HepG2 (cell line): Measurements from ENCODE around the gene MAPK14.

ENCODE experiments used
- CTCF ChIP-seq: sonication (generic); formaldehyde crosslinking; IDR thresholded peaks from 2 replicates; pipeline ENCODE4 v1.5.0; 2020; ENCODE audit warnings: mild to moderate bottlenecking, missing genetic modification reagents, moderate library complexity
- ELF1 ChIP-seq: sonication (generic); formaldehyde crosslinking; IDR thresholded peaks from 2 replicates; pipeline ENCODE4 v1.4.0; 2020; ENCODE audit warnings: missing genetic modification reagents
- MEF2D ChIP-seq: sonication (generic); formaldehyde crosslinking; IDR thresholded peaks from 2 replicates; pipeline ENCODE4 v1.5.1; 2020; ENCODE audit warnings: mild to moderate bottlenecking, missing genetic modification reagents

- TF ChIP-seq MEF2D (peak; percentile 38; the same call in 1 of the 2 replicates), ELF1 (CRISPR knock-in tag) (no peak), CTCF (no peak)
These were observed 37.3 kb downstream of the MAPK14 start for GRCh38 chr6:36064770-36065396.
